ENCODE measurements around the gene ENAM. TPM values are rescaled to one million over a fixed set of nuclear protein-coding genes. Genes with fewer than 3 reads are reported as not detected.

The ENAM gene
- total and polyA plus RNA-seq, 2 of the 13 experiments (the other 11 are each of a cell fraction or from before 2014, with no cell fraction given), result not detected

DNA sequence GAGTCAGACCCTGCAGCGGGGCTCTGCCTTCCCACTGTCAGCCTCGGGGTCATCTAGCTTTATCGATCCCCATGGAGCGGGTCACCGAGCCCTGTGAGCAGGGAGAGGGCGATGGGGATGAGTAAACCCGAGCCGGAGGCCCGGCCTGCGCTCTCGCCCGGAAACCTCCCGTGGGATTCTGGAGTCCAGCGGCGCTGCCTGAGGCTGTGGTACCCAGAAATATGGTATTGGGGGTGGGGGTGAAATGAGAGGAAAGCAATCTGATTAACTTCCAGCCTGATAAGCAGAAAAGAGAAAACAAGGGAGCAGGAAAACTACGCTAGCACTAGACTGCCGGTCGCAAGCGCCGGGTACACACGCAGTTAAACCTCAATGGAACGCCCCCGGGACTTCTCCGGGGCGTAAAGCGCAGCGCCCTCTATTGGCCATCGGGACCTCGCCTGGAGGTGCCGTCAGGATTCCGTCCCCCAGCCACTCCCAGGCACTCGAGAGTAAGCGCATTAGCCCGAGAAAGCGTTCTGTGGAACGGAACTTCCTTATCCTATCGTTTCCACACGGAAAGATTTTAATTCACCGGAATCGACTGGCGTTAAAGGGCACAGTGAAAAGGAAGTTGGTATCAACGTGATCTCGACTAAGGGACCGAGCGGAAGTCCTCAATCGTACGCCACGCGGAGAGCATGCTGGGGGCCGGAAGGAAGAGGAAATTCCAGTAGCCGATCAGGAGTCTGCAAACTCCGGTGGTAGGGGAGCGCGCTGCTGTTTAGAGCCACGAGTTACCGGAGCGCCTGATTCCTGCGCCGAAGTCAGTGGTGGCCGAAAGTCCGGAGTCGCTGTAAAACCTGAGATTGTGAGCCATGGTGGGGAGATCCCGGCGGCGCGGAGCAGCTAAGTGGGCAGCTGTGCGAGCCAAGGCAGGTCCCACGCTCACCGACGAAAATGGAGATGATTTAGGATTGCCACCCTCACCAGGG is 59.6 kb downstream of the ENAM start, which contains the start of gene UTP3 (continued):
- TF ChIP-seq RBFOX2 (IDR thresholded peaks at IDR 0.05; ENCODE audit: low read depth, low read length) (peak; percentile 59; the same call in 1 of the 2 replicates), HNRNPL (IDR thresholded peaks at IDR 0.05; ENCODE audit: low read depth, low read length) (0 out of 2 replicates have a peak, but pooled peaks have one; percentile 54), ZNF597 (CRISPR knock-in tag; IDR thresholded peaks at IDR 0.05) (no peak), ZNF350 (CRISPR knock-in tag; IDR thresholded peaks at IDR 0.05; ENCODE audit: borderline replicate concordance, low read depth) (peak; percentile 98), LCORL (IDR thresholded peaks at IDR 0.05) (no peak), LCORL (CRISPR knock-in tag; IDR thresholded peaks at IDR 0.05) (no peak; the same call in 1 of the 2 replicates), TFDP1 (CRISPR knock-in tag; IDR thresholded peaks at IDR 0.05; ENCODE audit: borderline replicate concordance) (peak; percentile 76; the same call in 1 of the 2 replicates), SIX4 (CRISPR knock-in tag; IDR thresholded peaks at IDR 0.05) (no peak; the same call in 1 of the 2 replicates), HNRNPLL (IDR thresholded peaks at IDR 0.05; ENCODE audit: low read depth, low read length, poor library complexity, severe bottlenecking) (peak; percentile 82), SP2 (CRISPR knock-in tag; IDR thresholded peaks at IDR 0.05) (peak; percentile 62; the same call in 1 of the 2 replicates), ZNF607 (CRISPR knock-in tag; IDR thresholded peaks at IDR 0.05; ENCODE audit: borderline replicate concordance) (peak; percentile 86; the same call in 1 of the 2 replicates), KMT2A (CRISPR knock-in tag; IDR thresholded peaks at IDR 0.05) (peak; percentile 96), MBNL3 (CRISPR knock-in tag; conservative IDR thresholded peaks at IDR 0.05) (no peak), ZNF543 (CRISPR knock-in tag; IDR thresholded peaks at IDR 0.05) (peak; percentile 82), TBX2 (CRISPR knock-in tag; IDR thresholded peaks at IDR 0.05; ENCODE audit: borderline replicate concordance) (peak; percentile 77; the same call in 1 of the 2 replicates), RFX3 (CRISPR knock-in tag; IDR thresholded peaks at IDR 0.05) (peak; percentile 39; the same call in 1 of the 2 replicates), RARG (CRISPR knock-in tag; IDR thresholded peaks at IDR 0.05; ENCODE audit: low read depth) (0 out of 2 replicates have a peak, but pooled peaks have one; percentile 34)
- TF ChIP-seq, protein P1, sequence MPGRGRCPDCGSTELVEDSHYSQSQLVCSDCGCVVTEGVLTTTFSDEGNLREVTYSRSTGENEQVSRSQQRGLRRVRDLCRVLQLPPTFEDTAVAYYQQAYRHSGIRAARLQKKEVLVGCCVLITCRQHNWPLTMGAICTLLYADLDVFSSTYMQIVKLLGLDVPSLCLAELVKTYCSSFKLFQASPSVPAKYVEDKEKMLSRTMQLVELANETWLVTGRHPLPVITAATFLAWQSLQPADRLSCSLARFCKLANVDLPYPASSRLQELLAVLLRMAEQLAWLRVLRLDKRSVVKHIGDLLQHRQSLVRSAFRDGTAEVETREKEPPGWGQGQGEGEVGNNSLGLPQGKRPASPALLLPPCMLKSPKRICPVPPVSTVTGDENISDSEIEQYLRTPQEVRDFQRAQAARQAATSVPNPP (CRISPR knock-in tag; IDR thresholded peaks at IDR 0.05), result no peak
- TF ChIP-seq, protein P2, sequence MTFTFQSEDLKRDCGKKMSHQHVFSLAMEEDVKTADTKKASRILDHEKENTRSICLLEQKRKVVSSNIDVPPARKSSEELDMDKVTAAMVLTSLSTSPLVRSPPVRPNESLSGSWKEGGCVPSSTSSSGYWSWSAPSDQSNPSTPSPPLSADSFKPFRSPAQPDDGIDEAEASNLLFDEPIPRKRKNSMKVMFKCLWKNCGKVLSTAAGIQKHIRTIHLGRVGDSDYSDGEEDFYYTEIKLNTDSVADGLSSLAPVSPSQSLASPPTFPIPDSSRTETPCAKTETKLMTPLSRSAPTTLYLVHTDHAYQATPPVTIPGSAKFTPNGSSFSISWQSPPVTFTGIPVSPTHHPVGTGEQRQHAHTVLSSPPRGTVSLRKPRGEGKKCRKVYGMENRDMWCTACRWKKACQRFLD (CRISPR knock-in tag; IDR thresholded peaks at IDR 0.05; ENCODE audit: borderline replicate concordance), result peak; percentile 70
- TF ChIP-seq, protein P3, sequence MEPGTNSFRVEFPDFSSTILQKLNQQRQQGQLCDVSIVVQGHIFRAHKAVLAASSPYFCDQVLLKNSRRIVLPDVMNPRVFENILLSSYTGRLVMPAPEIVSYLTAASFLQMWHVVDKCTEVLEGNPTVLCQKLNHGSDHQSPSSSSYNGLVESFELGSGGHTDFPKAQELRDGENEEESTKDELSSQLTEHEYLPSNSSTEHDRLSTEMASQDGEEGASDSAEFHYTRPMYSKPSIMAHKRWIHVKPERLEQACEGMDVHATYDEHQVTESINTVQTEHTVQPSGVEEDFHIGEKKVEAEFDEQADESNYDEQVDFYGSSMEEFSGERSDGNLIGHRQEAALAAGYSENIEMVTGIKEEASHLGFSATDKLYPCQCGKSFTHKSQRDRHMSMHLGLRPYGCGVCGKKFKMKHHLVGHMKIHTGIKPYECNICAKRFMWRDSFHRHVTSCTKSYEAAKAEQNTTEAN (CRISPR knock-in tag; conservative IDR thresholded peaks at IDR 0.05), result peak; percentile 48; the same call in 1 of the 2 replicates
- TF ChIP-seq, protein P4, sequence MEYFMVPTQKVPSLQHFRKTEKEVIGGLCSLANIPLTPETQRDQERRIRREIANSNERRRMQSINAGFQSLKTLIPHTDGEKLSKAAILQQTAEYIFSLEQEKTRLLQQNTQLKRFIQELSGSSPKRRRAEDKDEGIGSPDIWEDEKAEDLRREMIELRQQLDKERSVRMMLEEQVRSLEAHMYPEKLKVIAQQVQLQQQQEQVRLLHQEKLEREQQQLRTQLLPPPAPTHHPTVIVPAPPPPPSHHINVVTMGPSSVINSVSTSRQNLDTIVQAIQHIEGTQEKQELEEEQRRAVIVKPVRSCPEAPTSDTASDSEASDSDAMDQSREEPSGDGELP (IDR thresholded peaks at IDR 0.05; ENCODE audit: borderline replicate concordance, low read depth), result peak; percentile 50; the same call in 1 of the 2 replicates
